Measurements from ENCODE around the gene PLA1A.

PLA1A gene

GRCh38 chr3:119608405-119609000, 10.8 kb downstream of the PLA1A start:
- DNase-seq (ENCODE audit: low read depth in 2 of 2): no peak

GRCh38 chr3:119609301-119609700, 11.6 kb downstream of the PLA1A start:
- DNase-seq (ENCODE audit: low read depth in 2 of 2): no peak

GRCh38 chr3:119611664-119612063, 14.0 kb downstream of the PLA1A start:
- DNase-seq (ENCODE audit: low read depth in 2 of 2): no peak

GRCh38 chr3:119613201-119613600, 15.5 kb downstream of the PLA1A start:
- DNase-seq (ENCODE audit: low read depth in 2 of 2): no peak

GRCh38 chr3:119613872-119614271, 16.2 kb downstream of the PLA1A start:
- no peak for DNase-seq (ENCODE audit: low read depth in 2 of 2)

GRCh38 chr3:119616056-119616455, 18.4 kb downstream of the PLA1A start:
- no peak for DNase-seq (ENCODE audit: low read depth in 2 of 2)

GRCh38 chr3:119619094-119619493, 21.4 kb downstream of the PLA1A start:
- no peak for DNase-seq (ENCODE audit: low read depth in 2 of 2)

GRCh38 chr3:119620899-119621298, 23.2 kb downstream of the PLA1A start:
- no peak for DNase-seq (ENCODE audit: low read depth in 2 of 2)

- DNase-seq (ENCODE audit: low read depth in 2 of 2): no peak
These were observed 26.5 kb downstream of the PLA1A start for GRCh38 chr3:119624002-119624720.

GRCh38 chr3:119625451-119626153, 27.9 kb downstream of the PLA1A start:
- DNase-seq (ENCODE audit: low read depth in 2 of 2): no peak

- DNase-seq (ENCODE audit: low read depth in 2 of 2): no peak
These were observed 28.5 kb downstream of the PLA1A start for GRCh38 chr3:119626196-119626595.

- DNase-seq (ENCODE audit: low read depth in 2 of 2): no peak
These were observed 29.8 kb downstream of the PLA1A start for GRCh38 chr3:119627461-119627860.

- DNase-seq (ENCODE audit: low read depth in 2 of 2): peak; percentile 22 to 32
These were observed 30.7 kb downstream of the PLA1A start for GRCh38 chr3:119628390-119628789.

GRCh38 chr3:119628816-119629445, 31.2 kb downstream of the PLA1A start:
- no peak for DNase-seq (ENCODE audit: low read depth in 2 of 2)

- DNase-seq (ENCODE audit: low read depth in 2 of 2): no peak
These were observed 32.6 kb downstream of the PLA1A start for GRCh38 chr3:119630128-119630879.

GRCh38 chr3:119630880-119631329, 33.2 kb downstream of the PLA1A start:
- no peak for DNase-seq (ENCODE audit: low read depth in 2 of 2)

GRCh38 chr3:119631516-119631915, 33.8 kb downstream of the PLA1A start:
- DNase-seq (ENCODE audit: low read depth in 2 of 2): no peak

- no peak for DNase-seq (ENCODE audit: low read depth in 2 of 2)
These were observed 34.5 kb downstream of the PLA1A start for GRCh38 chr3:119632216-119632615.

- no peak for DNase-seq (ENCODE audit: low read depth in 2 of 2)
These were observed 35.1 kb downstream of the PLA1A start for GRCh38 chr3:119632829-119633228.

GRCh38 chr3:119635719-119636118, 38.0 kb downstream of the PLA1A start:
- no peak for DNase-seq (ENCODE audit: low read depth in 2 of 2)

GRCh38 chr3:119636249-119636648, 38.6 kb downstream of the PLA1A start:
- no peak for DNase-seq (ENCODE audit: low read depth in 2 of 2)

Measured in stimulated activated CD8-positive, alpha-beta memory T cell treated with anti-CD3 and anti-CD28 coated beads, Interleukin-15, amount 100 ng/mL, for 48 hours (primary cell).